ENCODE results near the gene PUS10.
"Not testable (repeated sequence)": the region's sequence is repeated elsewhere in the genome, so short reads cannot be mapped to it uniquely, and the experiment has no call there.

Gene PUS10

GRCh38 chr2:60926741-60927552 is 91.1 kb downstream of the PUS10 start:
- peak; percentile 87 for DNase-seq

- DNase-seq = peak; percentile 12
These were observed 91.9 kb downstream of the PUS10 start for GRCh38 chr2:60925994-60926740.

GRCh38 chr2:60907329-60907728 is 110.7 kb downstream of the PUS10 start:
- no peak for DNase-seq

GRCh38 chr2:60906395-60906794 is 111.7 kb downstream of the PUS10 start:
- no peak for DNase-seq

- DNase-seq = not testable (repeated sequence)
These were observed 112.2 kb downstream of the PUS10 start for GRCh38 chr2:60905867-60906266.

GRCh38 chr2:60901296-60901695 is 116.8 kb downstream of the PUS10 start:
- not testable (repeated sequence) for DNase-seq

GRCh38 chr2:60899892-60900249 is 118.2 kb downstream of the PUS10 start:
- no peak for DNase-seq

GRCh38 chr2:60899230-60899891 is 118.7 kb downstream of the PUS10 start:
- DNase-seq = no peak

GRCh38 chr2:60898567-60898966 is 119.5 kb downstream of the PUS10 start:
- no peak for DNase-seq

Measured in fibroblast of skin of abdomen (primary cell).